ENCODE data around the gene TRIM41.

The TRIM41 gene

GRCh38 chr5:181194489-181195248, 28.4 kb upstream of the TRIM41 start:
- no peak for TF ChIP-seq MAX (IDR thresholded peaks at IDR 0.05)
- no peak for TF ChIP-seq CREB1 (IDR thresholded peaks at IDR 0.05; ENCODE audit: low read depth)
- no peak for TF ChIP-seq CEBPB (IDR thresholded peaks at IDR 0.05)
- no peak for TF ChIP-seq RAD21 (IDR thresholded peaks at IDR 0.05; ENCODE audit: low read depth)
- TF ChIP-seq TCF12 (IDR thresholded peaks at IDR 0.05; ENCODE audit: low read depth) = no peak
- peak; percentile 73 for TF ChIP-seq NFIC (IDR thresholded peaks at IDR 0.05)
- no peak for TF ChIP-seq EP300 (IDR thresholded peaks at IDR 0.05; ENCODE audit: borderline replicate concordance)
- TF ChIP-seq TAF1 (IDR thresholded peaks at IDR 0.05; ENCODE audit: low read depth) = no peak
- TF ChIP-seq EGR1 (IDR thresholded peaks at IDR 0.05) = no peak
- no peak for TF ChIP-seq FOXM1 (IDR thresholded peaks at IDR 0.05; ENCODE audit: borderline replicate concordance, low read depth)
- no peak for TF ChIP-seq TEAD4 (IDR thresholded peaks at IDR 0.05)
- no peak for TF ChIP-seq ZBTB7A (IDR thresholded peaks at IDR 0.05; ENCODE audit: low read depth)
- no peak for TF ChIP-seq REST (IDR thresholded peaks at IDR 0.05; ENCODE audit: low read depth)
- TF ChIP-seq YY1 (IDR thresholded peaks at IDR 0.05; ENCODE audit: low read depth) = peak; percentile 58; the same call in 1 of the 2 replicates
- TF ChIP-seq USF1 (IDR thresholded peaks at IDR 0.05) = no peak

GRCh38 chr5:181195249-181195761, 27.8 kb upstream of the TRIM41 start:
- TF ChIP-seq REST (IDR thresholded peaks at IDR 0.05; ENCODE audit: low read depth) (no peak), USF1 (IDR thresholded peaks at IDR 0.05) (no peak), TCF12 (IDR thresholded peaks at IDR 0.05; ENCODE audit: low read depth) (no peak), CREB1 (IDR thresholded peaks at IDR 0.05; ENCODE audit: low read depth) (no peak)

- no peak for TF ChIP-seq TAF1 (IDR thresholded peaks at IDR 0.05; ENCODE audit: low read depth)
- peak; percentile 62; the same call in 1 of the 2 replicates for TF ChIP-seq TEAD4 (IDR thresholded peaks at IDR 0.05)
These were observed 25.6 kb upstream of the TRIM41 start for GRCh38 chr5:181197326-181197951.

- TF ChIP-seq FOXM1 (IDR thresholded peaks at IDR 0.05; ENCODE audit: borderline replicate concordance, low read depth) = no peak
- no peak for TF ChIP-seq EGR1 (IDR thresholded peaks at IDR 0.05)
- TF ChIP-seq EP300 (IDR thresholded peaks at IDR 0.05; ENCODE audit: borderline replicate concordance) = no peak
- no peak for TF ChIP-seq TEAD4 (IDR thresholded peaks at IDR 0.05)
- TF ChIP-seq REST (IDR thresholded peaks at IDR 0.05; ENCODE audit: low read depth) = no peak
- no peak for TF ChIP-seq ZBTB7A (IDR thresholded peaks at IDR 0.05; ENCODE audit: low read depth)
- no peak for TF ChIP-seq YY1 (IDR thresholded peaks at IDR 0.05; ENCODE audit: low read depth)
- no peak for TF ChIP-seq TAF1 (IDR thresholded peaks at IDR 0.05; ENCODE audit: low read depth)
- TF ChIP-seq NFIC (IDR thresholded peaks at IDR 0.05) = no peak
- TF ChIP-seq MAX (IDR thresholded peaks at IDR 0.05) = no peak
- TF ChIP-seq USF1 (IDR thresholded peaks at IDR 0.05) = no peak
- no peak for TF ChIP-seq RAD21 (IDR thresholded peaks at IDR 0.05; ENCODE audit: low read depth)
These were observed 24.9 kb upstream of the TRIM41 start for GRCh38 chr5:181198106-181198685.

Data from Ishikawa (cell line).